Lower leg skin (tissue), 4 donors: ENCODE results near the gene LRSAM1. TPM values are rescaled to one million over a fixed set of nuclear protein-coding genes. Genes with fewer than 3 reads are reported as not detected.

Experiments used
- DNase-seq, 2 donors: peaks; one replicate each; pipeline ENCODE4 v3.0.0-alpha.2; 2019; ENCODE audit warnings: low spot score in 2 of 2
- H3K4me3 ChIP-seq: fragments of 200-600 bp; sonication (generic); 2 replicates; pipeline ENCODE4 v1.5.1; 2017; ENCODE audit warnings: mild to moderate bottlenecking, low read depth; ENCODE audit not compliant: poor library complexity, severe bottlenecking
- CTCF ChIP-seq, 3 donors: fragments of 450-650 bp; IDR thresholded peaks; one replicate each; pipeline ENCODE4 v1.5.1; 2016; ENCODE audit warnings: antibody characterized with exemption in 3 of 3, mild to moderate bottlenecking in 3 of 3, moderate library complexity in 2 of 3
- POLR2A ChIP-seq, 2 donors: fragments of 450-650 bp; IDR thresholded peaks; one replicate each; pipeline ENCODE4 v1.6.1; 2016 to 2017; ENCODE audit warnings: antibody characterized with exemption in 2 of 2, mild to moderate bottlenecking in 1 of 2, moderate library complexity in 1 of 2
- WGBS, 2 donors: methylation state at CpG; one replicate each; pipeline ENCODE4 v1.1.5; 2018; 5-methylcytosine and 5-hydroxymethylcytosine counted together
- intact Hi-C: fragments of 100-400 bp; cut with DNase I; formaldehyde crosslinking; loops from one replicate; pipeline ENCODE4 v1.15.0; 2023; ENCODE audit warnings: low total_unique reads
- total RNA-seq, 4 donors: library from RNA; depleted of rRNA; stranded (reverse); fragments of >200 nt; gene quantifications; one replicate each; pipeline ENCODE4 v1.1.0, GENCODE V29; 2016

LRSAM1 gene
- total RNA-seq, 4 donors from 2014 or later = 37.9 to 47.9 (median 41.9) TPM

DNA sequence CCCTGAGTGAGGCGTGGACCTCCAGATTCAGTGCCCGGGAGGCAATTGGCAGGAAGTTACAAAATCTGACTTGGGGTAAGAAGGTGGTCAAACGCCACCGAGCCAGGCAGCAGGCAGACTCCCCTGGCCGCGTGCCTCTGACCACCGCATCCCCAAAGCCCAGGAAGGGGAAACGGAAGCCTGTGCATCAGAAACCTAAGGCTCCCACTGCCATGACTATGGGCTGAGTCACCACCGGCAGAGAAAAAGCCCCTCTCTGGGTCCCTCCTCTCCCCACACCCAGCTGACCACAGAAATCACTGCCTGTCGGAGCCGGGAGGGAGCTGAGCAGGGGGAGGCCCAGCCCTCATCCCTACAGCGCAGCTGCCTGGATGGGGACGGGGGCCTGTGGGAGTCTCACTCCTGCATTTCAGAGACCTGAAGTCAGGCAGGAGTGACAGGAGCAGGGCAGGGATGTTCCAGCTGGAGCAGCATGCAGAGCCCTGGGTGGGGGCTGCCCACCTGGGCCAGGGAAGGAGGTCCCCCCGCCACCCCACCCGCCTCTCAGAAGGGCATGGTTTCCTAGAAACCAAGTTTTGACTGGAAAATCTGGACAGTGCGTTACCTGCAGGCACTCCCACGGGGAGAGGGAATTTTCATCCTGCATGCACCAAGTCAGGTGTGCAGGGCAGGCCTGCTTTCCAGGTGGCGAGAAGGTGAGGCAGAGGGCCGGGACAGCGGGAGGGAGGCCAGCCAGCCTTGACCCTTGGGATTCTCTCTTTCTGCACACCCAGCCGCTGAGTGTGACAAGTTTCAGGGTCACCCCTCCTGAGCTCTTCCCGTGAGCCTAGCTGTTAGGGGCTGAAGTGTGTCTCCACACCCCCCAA, 68.2 kb downstream of the LRSAM1 start:
- intact Hi-C loops = no loop called here
- H3K4me3 ChIP-seq = no peak overlapping the region
- no peak for DNase-seq
- WGBS, 2 donors = 68 to 83% methylated on average over 20 to 22 of the region's 22 CpGs
- TF ChIP-seq POLR2A (IDR thresholded peaks at IDR 0.05) (no peak), CTCF (IDR thresholded peaks at IDR 0.05) (no peak)

DNA sequence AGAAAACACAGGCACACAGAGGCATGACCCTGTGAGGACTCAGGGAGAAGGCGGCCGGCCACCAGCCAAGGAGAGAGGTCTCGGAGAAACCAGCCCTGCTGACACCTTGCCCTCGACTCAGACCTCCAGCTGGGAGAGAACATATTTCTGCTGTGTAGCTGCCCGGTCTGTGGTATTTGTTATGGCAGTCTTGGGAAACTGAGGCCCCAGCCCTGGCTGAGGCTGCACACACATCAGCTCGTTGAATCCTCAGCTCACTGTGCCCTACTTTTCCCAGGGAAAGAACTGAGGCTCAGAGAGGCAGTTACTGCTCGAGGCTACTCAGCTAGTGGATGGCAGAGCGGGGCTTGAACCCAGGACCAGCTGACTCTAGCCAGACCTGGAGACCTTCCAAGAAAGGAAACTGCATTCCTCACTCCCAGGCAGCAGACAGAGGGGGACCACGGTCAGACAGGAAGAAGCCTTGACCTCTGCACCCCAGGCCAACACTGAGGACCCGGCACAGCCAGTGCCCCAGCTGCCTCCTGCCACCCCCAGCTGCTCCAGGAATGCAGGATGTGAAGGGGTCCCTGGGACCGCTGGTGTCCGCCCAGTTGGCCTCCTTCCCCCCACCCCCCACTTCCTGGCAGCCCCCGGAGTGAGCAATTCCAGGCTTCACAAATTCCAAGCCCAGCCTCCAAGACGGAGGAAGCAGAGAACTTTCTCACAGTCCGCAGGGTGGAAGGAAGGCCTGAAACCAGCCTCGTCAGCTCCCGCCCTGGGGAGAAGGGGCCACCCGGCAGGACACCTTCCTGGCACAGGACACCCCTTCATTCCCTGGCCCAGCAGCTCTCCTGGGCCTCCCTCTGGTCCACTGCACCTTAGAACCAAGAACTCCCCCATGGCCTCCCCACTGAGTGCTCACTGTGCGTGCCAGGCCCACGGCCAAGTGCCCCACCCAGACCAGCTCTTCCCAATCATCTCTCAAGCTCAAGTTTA, 69.9 kb downstream of the LRSAM1 start:
- intact Hi-C loops = no loop called here
- no peak for DNase-seq
- WGBS, 2 donors = 59 to 68% methylated on average over 19 to 20 of the region's 20 CpGs
- no peak for TF ChIP-seq POLR2A (IDR thresholded peaks at IDR 0.05)
- TF ChIP-seq CTCF (IDR thresholded peaks at IDR 0.05) = no peak
- H3K4me3 ChIP-seq = no peak overlapping the region

DNA sequence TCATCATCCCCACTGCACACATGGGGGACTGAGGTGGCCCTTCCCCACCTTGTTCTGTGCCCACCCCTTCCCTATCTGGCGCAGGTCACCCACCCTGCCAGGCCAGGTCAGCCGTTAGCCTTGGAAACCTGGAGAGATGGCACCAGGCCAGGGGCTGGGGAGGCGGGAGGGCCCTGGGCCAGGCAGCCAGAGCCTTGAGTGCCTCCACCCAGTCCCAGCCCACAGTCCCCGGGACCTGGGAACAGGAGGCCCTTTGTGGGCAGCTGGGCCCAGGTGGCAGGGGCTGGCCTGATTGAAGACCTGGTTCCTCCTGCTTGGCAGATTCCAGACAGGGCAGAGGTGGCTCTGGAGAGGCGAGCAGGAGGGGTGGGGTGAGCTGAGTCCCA, 70.6 kb downstream of the LRSAM1 start:
- intact Hi-C loops = no loop called here
- 44% methylated on average over 3 to 5 of the region's 5 CpGs for WGBS, 2 donors
- TF ChIP-seq POLR2A (IDR thresholded peaks at IDR 0.05) (no peak), CTCF (IDR thresholded peaks at IDR 0.05) (no peak)
- no peak overlapping the region for H3K4me3 ChIP-seq
- DNase-seq = no peak

GRCh38 chr9:127522727-127523126, 71.4 kb downstream of the LRSAM1 start:
- DNase-seq = no peak
- WGBS, 2 donors = 25 to 29% methylated on average over 2 of the region's 2 CpGs
- no peak for TF ChIP-seq POLR2A (IDR thresholded peaks at IDR 0.05)
- TF ChIP-seq CTCF (IDR thresholded peaks at IDR 0.05) = no peak
- intact Hi-C loops = no loop called here
- H3K4me3 ChIP-seq = no peak overlapping the region

GRCh38 chr9:127523312-127523851, 72.1 kb downstream of the LRSAM1 start:
- WGBS, 2 donors = 94% methylated on average over 9 of the region's 9 CpGs
- no peak overlapping the region for H3K4me3 ChIP-seq
- no peak for TF ChIP-seq POLR2A (IDR thresholded peaks at IDR 0.05)
- no peak for TF ChIP-seq CTCF (IDR thresholded peaks at IDR 0.05)
- intact Hi-C loops = no loop called here
- no peak for DNase-seq
